ENCODE measurements around the gene SLC48A1.

- no peak for TF ChIP-seq CTCF (IDR thresholded peaks at IDR 0.05)
- no peak for TF ChIP-seq POLR2A (IDR thresholded peaks at IDR 0.05)
These were observed 15.6 kb upstream of the SLC48A1 start for GRCh38 chr12:47757364-47757839.

Measured in heart left ventricle (tissue), 13 donors.